Measurements from ENCODE around the gene IDH2.

Gene IDH2

DNA sequence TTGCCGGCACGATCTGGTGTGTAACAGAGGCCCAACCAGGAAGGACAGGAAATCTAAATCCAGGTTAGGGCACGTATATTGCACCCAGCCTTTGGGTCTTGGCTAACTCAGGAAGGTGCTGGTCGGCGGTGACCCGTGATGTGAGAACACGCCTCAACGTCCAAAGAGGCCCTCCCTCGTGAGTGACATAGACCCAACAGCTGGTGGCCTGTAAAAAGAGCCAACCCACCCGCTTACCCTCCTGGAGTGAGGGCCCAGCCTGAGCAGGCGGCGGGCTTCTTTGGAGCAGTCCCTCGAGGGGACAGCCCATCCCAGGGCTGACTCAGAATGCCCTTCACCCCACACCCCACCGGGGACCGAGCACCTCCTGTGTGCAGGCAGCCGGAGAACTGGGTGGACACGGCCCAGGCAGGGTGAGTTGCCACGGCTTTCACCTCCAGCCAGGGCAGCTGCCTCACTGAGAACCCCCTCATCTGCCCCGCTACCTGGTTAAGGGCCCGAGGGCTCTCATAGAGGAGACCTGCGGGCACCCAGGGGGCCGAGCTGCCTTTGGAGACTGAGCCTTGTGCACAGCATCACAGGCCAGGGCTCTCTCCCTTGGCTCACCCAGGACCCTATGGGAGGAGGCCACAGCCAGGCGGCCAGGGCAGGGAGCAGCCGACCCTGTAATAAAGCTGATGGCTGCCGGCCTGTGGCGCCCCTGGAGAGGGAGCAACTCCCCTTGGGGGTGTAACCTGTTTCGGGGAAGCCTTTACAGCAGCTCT is 59.3 kb downstream of the IDH2 start:
- DNase-seq: no peak

DNA sequence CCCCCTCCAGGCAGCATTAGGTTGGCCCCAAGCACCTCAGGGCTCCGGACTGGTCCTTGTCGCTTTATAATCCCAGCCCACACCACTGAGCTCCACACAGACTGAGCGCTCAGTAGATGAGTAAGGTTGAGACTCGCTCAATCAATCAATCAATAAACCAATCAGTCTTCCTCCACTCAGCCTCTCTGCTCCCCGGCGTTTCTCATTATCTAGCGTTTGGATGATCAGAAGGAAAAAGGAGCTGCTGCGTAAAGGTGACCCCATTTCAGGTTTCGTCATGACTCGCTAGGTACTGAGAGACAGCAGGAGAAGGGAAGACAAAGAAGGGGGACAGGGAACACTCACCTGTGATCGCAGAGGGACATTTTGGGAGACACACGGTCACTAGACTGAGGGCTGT is 59.9 kb downstream of the IDH2 start:
- no peak for DNase-seq

DNA sequence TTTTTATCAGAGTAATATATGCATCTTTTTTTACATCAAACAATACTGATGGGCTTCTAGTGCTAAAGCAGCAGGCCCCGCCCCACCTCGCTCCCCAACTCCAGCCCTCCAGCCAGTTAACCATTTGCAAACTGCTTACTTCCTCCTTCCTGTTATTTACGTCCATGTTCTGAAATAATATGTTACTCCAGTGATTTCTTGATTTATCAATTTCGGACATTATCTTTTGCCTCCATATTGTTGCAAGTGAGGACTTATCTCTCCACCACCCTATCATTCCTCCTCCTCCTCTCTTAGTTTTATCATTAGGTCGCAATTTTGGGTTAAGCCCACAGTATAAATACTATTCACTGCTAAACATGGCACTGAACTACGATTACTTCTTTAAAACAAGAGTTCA is 61.6 kb downstream of the IDH2 start:
- DNase-seq: no peak

DNA sequence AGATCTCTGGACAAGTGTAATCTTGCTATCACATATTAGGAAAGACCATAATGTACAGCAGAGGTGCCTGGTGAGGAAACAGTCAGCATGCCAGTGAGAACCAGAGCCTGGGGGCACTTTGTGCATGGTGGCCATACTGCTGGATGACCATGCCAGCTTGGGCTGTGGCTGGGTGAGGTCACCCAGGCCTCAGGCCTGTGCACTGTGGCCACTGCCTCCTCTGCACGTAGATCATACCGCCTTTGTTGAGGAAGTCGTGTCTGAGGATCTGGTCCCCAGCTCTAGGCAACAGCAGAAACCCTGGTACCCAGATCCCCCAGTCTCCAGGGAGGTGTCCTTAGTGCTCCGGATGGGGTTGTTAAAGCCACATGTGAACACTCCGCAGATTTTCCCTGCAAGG is 62.3 kb downstream of the IDH2 start:
- no peak for DNase-seq

DNA sequence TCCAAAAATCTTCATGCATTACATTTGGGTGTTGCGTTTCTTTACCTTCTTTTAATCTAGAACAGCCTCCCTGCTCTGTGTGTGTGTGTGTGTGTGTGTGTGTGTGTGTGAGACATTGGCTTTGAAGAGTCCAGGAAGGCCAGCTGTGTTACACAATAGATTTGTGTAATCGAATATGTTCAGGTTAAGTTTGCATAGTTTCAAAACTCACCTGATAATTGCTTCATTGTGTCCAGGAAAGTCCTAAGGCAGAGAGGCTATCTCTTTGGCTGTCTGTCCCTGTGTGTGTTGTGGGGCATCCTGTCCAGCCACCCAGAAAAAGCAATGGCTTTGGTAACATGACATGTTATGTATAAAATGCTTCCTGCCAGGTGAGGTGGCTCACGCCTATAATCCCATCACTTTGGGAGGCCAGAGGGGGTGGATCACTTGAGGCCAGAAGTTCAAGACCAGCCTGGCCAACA is 63.6 kb downstream of the IDH2 start:
- no peak for DNase-seq

DNA sequence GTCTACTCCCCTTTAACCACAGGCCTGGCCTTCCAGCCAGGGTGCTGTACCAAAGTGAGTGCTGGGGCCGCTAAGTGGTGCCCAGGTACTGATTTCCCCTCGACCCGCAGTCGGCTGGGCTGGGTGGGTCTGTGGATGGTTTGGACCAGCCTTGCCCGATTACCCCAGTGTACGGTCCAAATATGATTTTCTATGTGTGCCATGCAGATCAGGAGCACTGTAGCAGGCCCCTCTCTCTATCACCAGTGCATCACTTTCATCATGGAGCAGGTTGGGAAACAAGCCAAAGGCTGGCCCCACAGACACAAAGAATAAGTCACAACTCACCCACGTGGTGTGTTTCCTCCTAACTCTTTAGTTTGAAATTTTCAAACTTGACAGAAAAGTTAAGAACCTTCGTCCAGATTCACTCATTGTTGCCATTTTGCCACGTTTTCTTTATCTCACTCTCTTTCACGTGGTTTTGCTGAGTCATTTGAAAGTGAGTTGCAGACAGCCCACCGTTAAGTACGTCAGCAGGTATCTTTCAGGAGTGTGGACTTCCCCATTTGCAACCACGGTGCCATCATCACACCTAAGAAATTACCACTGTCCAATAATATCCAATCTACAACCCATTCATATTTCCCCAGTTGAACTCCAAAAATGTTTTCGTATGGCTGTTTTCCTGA is 64.2 kb downstream of the IDH2 start:
- no peak for DNase-seq

DNA sequence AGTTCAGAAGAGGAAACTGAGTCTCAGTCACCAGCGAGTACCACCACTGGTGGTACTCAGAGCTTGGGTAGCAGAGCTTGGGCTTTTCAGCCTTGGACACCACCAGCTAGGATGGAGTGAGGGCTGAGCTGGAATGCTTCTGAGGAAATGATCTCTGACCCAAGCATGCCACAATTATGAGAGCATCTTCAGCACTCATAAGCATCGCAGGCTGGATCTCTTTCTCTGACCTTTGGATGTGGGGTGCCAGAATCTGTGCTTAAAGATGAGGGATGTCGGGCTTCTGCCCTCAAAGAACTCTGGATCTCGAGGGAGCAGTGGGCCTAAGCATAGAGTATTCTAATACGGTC is 64.8 kb downstream of the IDH2 start:
- no peak for DNase-seq

DNA sequence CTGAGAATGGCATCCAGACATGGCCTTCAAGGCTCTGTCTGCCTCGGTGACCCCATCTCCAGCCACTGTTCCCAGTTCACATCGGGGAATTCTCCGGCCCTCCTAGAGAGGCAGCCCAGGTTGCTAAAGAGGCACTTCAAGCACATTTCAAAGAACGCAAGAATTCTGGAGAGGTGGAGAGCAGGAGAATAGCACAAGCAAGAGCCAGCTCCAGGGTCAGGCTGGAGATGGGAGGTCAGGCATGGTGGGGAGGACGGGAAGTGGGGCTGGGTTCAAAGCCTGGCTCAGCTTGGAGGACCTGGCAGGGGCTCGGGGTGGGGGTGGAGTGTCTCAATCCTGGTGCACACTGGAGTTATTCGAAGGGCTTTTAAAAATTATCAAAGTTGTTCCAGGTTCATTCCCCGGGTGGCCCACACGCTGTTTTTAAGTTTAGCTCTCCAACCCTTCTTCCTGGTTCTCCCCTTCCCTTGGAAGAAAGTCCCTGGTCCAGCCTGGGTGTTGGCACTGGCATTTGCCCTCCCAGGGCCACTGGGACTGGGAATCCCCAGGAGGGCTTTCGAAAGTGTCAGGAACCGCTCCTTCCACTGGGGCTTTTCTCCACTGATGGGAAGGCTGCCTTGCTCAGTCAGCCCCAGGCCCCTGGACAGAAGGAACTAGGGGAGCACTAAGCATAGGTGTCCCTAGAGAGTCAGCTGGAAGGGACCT is 65.3 kb downstream of the IDH2 start:
- no peak for DNase-seq

DNA sequence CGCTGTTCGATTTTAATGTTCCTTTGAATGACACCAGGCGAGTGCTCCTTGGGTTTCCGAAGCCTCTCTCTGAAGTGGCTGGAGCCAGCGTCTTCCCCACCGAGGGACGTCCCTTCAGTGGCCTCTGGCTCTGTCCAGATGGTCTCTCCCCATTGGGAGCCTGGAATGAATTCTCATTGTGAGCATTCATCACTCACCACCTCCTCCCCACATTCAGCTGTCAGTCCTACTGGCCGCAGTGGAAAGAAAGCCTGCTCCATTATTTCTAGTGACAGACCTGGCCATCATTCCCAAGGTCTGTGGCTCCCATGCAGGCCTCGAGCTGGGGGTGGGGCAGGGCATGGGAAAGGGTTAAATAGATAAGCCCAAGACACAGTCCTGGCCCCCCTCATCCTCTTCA is 65.9 kb downstream of the IDH2 start:
- no peak for DNase-seq

DNA sequence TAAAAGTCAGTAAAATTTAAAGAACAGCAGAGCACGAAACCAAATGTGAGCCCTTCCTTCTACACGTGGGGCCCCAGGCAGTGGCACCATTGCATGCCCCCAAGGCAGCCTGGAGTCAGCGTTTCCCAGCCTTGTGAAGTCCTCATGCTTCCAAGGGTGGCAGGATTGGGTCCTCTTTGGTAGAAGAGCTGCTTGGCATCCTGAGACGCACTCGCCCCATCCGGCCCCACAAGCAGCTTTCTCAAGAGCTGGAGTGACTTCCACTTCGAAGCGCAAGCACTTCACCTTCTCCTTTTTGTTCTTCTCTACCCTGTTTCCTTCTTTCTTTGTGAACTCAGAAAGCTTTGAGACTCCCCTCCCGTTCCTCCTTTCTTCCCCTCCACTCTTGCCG is 66.4 kb downstream of the IDH2 start:
- peak in 1 of 14 donors; percentile 26 for DNase-seq

DNA sequence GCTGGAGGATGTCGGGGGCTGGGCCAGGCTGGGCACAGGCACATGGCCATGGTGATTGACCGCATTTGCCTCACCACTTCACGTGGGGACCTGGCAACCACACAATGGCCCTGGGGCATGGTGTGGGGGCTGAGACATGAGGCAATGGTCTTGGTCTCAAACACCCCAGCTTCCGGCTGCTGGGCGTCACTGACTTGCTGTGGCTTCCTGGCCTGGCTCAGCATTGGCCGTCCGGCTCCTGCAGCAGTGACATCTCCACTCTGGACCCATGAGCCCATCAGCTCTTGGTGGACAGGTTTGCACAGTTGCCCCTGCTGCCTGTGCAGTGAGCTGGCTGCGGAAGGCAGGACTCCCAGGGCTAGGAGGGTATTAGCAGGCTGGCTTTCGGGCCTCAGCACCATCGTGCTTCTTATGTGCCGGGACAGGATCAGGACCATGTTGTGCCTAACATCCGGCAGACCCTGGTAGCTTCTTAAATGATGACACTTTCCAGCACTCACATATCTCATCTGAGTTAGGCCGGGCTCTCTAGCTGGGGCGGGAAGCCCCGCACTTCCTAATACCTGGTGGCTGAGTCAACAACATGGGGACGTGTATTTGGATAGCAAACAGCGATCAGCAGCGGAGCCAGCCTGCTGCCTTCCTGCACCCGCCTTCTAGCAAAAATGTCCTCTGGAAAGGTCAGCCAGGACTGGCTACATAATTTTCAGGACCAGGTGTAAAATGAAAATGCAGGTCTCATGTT is 67.0 kb downstream of the IDH2 start:
- DNase-seq: peak in 8 of 14 donors; percentile 33 to 77 (median 52)

DNA sequence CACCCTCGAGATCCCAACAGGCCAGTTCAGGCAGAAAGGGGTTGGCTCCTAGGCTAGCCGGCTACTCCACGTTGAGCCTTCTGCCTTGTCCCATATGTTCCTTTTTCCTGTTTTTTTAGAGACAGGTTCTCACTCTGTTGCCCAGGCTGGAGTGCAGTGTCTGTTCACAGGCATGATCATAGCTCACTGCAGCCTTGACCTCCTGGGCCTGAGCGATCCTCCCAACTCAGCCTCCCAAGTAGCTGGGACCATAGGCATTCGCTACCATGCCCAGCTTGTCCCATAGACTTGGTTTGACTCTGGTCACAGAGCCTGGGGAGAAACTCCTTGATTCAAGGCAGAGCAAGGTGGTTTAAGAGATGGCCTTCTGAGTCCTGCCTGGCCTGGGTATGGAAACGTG is 68.8 kb downstream of the IDH2 start:
- DNase-seq: no peak

Measured in C1 segment of cervical spinal cord (tissue), 14 donors.